Endodermal cell (in vitro differentiated cells): ENCODE measurements around the gene FTO. TPM values are rescaled to one million over a fixed set of nuclear protein-coding genes. Genes with fewer than 3 reads are reported as not detected.

Source experiments
- DNase-seq: peaks from one replicate; pipeline ENCODE4 v3.0.0-alpha.2; 2017
- H3K27ac ChIP-seq: 2 replicates; pipeline ENCODE4 v1.5.1; 2013; ENCODE audit warnings: mild to moderate bottlenecking, low read depth, low read length, moderate library complexity
- H3K27me3 ChIP-seq: 2 replicates; pipeline ENCODE4 v1.6.1; 2013; ENCODE audit warnings: mild to moderate bottlenecking, low read length, moderate library complexity; ENCODE audit not compliant: insufficient read depth, control insufficient read depth, poor library complexity, severe bottlenecking
- H3K36me3 ChIP-seq: 2 replicates; pipeline ENCODE4 v1.7.0; 2013; ENCODE audit warnings: mild to moderate bottlenecking, low read length, moderate library complexity; ENCODE audit not compliant: control insufficient read depth, insufficient read depth
- H3K4me1 ChIP-seq: one replicate; pipeline ENCODE4 v1.7.0; 2013; ENCODE audit warnings: low read length; ENCODE audit not compliant: control insufficient read depth, insufficient read depth
- H3K4me3 ChIP-seq: 2 replicates; pipeline ENCODE4 v1.5.1; 2013; ENCODE audit warnings: mild to moderate bottlenecking, low read length, moderate library complexity
- H3K9ac ChIP-seq: 2 replicates; pipeline ENCODE4 v1.6.1; 2013; ENCODE audit warnings: mild to moderate bottlenecking, low read length, moderate library complexity; ENCODE audit not compliant: poor library complexity, severe bottlenecking; ENCODE audit errors: extremely low read depth
- H3K9me3 ChIP-seq: 2 replicates; pipeline ENCODE4 v1.6.1; 2013; ENCODE audit warnings: mild to moderate bottlenecking, low read length, moderate library complexity; ENCODE audit not compliant: control insufficient read depth
- H3K27ac Mint-ChIP-seq: 2 replicates; pipeline ENCODE4 v1.8.0; 2020; ENCODE audit warnings: mixed read lengths
- H3K27me3 Mint-ChIP-seq: 2 replicates; pipeline ENCODE4 v1.8.0; 2021; ENCODE audit warnings: mild to moderate bottlenecking, mixed read lengths; ENCODE audit not compliant: insufficient read depth
- H3K36me3 Mint-ChIP-seq: 2 replicates; pipeline ENCODE4 v1.8.0; 2020; ENCODE audit warnings: low read depth, mixed read lengths
- H3K4me1 Mint-ChIP-seq: 2 replicates; pipeline ENCODE4 v1.8.0; 2020; ENCODE audit warnings: mixed read lengths
- H3K4me3 Mint-ChIP-seq: 2 replicates; pipeline ENCODE4 v1.8.0; 2020; ENCODE audit warnings: mild to moderate bottlenecking, moderate library complexity, mixed read lengths
- H3K9me3 Mint-ChIP-seq: 2 replicates; pipeline ENCODE4 v1.8.0; 2020; ENCODE audit warnings: mild to moderate bottlenecking, mixed read lengths
- WGBS, 2 experiments: methylation state at CpG; one replicate each; pipeline versions ENCODE4 v1.1.5 to v1.1.7; 2013; ENCODE audit warnings: missing lambda C conversion rate in 2 of 2, mixed read lengths in 1 of 2; ENCODE audit not compliant: insufficient coverage in 1 of 2, insufficient read length in 1 of 2; 5-methylcytosine and 5-hydroxymethylcytosine counted together
- total RNA-seq, 2 donors: library from RNA; stranded (reverse); fragmentation: NEBNext Ultra II Directional in 1 of 2; extraction: Animal tissue kit (Norgen Biotek cat#: 25700) in 1 of 2; gene quantifications; 2 replicates in 1 of 2; 3 replicates in 1 of 2; pipeline ENCODE4 v1.2.1, GENCODE V29; 2021
- TF ChIP-seq, protein P1 (sequence below): fragments of 200-600 bp; sonication (generic); conservative IDR thresholded peaks from 2 replicates; pipeline ENCODE4 v1.5.0; 2021; ENCODE audit warnings: antibody characterized with exemption, mild to moderate bottlenecking

Gene FTO
- total RNA-seq, 2 donors from 2014 or later, result 80.3 to 102 TPM

DNA sequence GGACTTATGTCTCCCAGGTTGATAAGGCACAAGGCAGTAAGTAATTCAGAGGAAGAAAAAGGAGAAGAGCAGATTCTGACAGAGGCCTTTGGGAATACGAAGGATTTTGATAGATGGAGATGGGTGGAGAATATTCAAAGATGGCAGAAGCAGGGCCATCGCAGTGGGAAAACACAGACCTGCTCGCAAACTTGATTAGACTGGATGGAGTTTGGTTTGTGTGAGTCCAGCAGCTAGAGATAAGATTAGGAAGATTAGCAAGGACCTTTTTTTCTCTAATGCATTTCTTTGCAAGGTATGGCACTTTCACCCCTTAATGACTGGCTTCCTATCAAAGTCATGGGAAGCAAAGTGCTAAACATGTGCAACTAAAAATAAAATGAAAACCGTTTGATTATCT is 196.7 kb downstream of the FTO start:
- no peaks in the 10 kb centered on the region for H3K36me3 ChIP-seq
- Mint-ChIP-seq H3K27ac (no peak overlapping the region), H3K4me3 (no peak overlapping the region), H3K27me3 (peaks cover 4% of the 10 kb centered on the region), H3K9me3 (no peaks in the 10 kb centered on the region), H3K4me1 (peaks cover 11% of the 10 kb centered on the region), H3K36me3 (no peaks in the 10 kb centered on the region)
- 87 to 100% methylated on average over 4 of the region's 4 CpGs for WGBS, 2 experiments
- H3K27ac ChIP-seq, result no peak overlapping the region
- no peaks in the 10 kb centered on the region for H3K4me1 ChIP-seq
- H3K9me3 ChIP-seq, result no peaks in the 10 kb centered on the region
- no peak for DNase-seq
- TF ChIP-seq, protein P1, sequence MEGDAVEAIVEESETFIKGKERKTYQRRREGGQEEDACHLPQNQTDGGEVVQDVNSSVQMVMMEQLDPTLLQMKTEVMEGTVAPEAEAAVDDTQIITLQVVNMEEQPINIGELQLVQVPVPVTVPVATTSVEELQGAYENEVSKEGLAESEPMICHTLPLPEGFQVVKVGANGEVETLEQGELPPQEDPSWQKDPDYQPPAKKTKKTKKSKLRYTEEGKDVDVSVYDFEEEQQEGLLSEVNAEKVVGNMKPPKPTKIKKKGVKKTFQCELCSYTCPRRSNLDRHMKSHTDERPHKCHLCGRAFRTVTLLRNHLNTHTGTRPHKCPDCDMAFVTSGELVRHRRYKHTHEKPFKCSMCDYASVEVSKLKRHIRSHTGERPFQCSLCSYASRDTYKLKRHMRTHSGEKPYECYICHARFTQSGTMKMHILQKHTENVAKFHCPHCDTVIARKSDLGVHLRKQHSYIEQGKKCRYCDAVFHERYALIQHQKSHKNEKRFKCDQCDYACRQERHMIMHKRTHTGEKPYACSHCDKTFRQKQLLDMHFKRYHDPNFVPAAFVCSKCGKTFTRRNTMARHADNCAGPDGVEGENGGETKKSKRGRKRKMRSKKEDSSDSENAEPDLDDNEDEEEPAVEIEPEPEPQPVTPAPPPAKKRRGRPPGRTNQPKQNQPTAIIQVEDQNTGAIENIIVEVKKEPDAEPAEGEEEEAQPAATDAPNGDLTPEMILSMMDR, result no peak
- H3K4me3 ChIP-seq, result no peak overlapping the region
- H3K9ac ChIP-seq, result no peak overlapping the region
- H3K27me3 ChIP-seq, result peaks cover 4% of the 10 kb centered on the region

DNA sequence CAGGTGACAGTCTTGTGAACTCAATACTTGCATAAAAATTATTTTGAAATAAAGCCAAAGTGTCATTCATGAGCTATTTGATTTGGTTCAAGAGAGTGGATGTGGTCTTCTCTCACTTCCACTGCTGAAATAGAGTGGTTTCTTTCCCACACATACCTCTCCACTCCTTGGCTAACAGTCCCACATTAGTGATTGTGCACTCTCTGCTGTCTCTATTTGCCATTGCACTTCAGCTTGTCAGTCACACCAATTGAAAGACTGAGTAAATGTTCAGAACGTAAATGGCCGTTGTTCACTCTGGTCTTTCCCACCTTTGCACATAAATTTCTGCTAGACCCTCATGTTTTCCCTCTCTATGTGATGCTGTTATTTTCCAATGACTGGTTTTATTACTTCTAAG is 197.5 kb downstream of the FTO start:
- DNase-seq, result no peak
- no peak overlapping the region for H3K27ac ChIP-seq
- no peaks in the 10 kb centered on the region for H3K9me3 Mint-ChIP-seq

DNA sequence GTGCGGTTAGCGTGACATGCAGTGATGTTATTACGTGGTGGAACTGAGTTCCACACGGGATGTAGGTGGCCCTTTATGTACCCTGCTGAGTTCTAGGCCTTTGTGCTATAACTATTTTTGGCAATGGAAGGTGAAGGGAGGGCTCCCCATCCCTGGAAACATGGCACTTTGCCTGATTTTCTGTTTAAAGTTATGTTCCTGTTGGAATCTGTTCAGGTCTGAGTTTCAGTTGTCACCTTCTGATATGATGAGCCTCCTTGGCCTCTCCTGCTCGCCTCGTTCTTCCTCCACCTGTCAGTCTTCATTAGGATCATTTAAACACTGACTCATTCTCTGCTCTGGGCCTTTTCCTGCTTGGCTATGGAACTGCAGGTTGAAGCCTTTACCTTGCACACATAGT is 200.6 kb downstream of the FTO start:
- no peaks in the 10 kb centered on the region for H3K36me3 Mint-ChIP-seq
- H3K27me3 Mint-ChIP-seq, result peaks cover 4% of the 10 kb centered on the region
- DNase-seq, result no peak
- Histone ChIP-seq H3K36me3 (no peaks in the 10 kb centered on the region), H3K27ac (no peak overlapping the region), H3K9me3 (no peaks in the 10 kb centered on the region), H3K4me3 (no peak overlapping the region), H3K27me3 (peaks cover 4% of the 10 kb centered on the region), H3K9ac (no peak overlapping the region), H3K4me1 (no peaks in the 10 kb centered on the region)
- H3K4me3 Mint-ChIP-seq, result no peak overlapping the region
- H3K4me1 Mint-ChIP-seq, result peaks cover 10% of the 10 kb centered on the region
- no peaks in the 10 kb centered on the region for H3K9me3 Mint-ChIP-seq
- H3K27ac Mint-ChIP-seq, result no peak overlapping the region
- 96 to 97% methylated on average over 5 to 6 of the region's 6 CpGs for WGBS, 2 experiments
- TF ChIP-seq, protein P1, result no peak

More for the DNA sequence above, 197.5 kb downstream of the FTO start:
- H3K36me3 Mint-ChIP-seq, result no peaks in the 10 kb centered on the region
- Histone ChIP-seq H3K9me3 (no peaks in the 10 kb centered on the region), H3K36me3 (no peaks in the 10 kb centered on the region), H3K9ac (no peak overlapping the region), H3K4me3 (no peak overlapping the region), H3K4me1 (no peaks in the 10 kb centered on the region), H3K27me3 (peaks cover 4% of the 10 kb centered on the region)
- no peak overlapping the region for H3K4me3 Mint-ChIP-seq
- H3K4me1 Mint-ChIP-seq, result peaks cover 11% of the 10 kb centered on the region
- TF ChIP-seq, protein P1, result no peak
- WGBS, 2 experiments, result 95 to 100% methylated on average over 2 of the region's 2 CpGs
- no peak overlapping the region for H3K27ac Mint-ChIP-seq
- H3K27me3 Mint-ChIP-seq, result peaks cover 4% of the 10 kb centered on the region
